Inferior parietal cortex (tissue), 1 donor: Measurements from ENCODE around the gene EIF2D.

Experiments
- DNase-seq: peaks from one replicate; pipeline ENCODE4 v3.0.0-alpha.2; 2016; ENCODE audit errors: extremely low spot score

Gene EIF2D

GRCh38 chr1:206550446-206550845, 61.8 kb downstream of the EIF2D start:
- no peak for DNase-seq

- DNase-seq, result no peak
These were observed 65.2 kb downstream of the EIF2D start for GRCh38 chr1:206547104-206547503.

- no peak for DNase-seq
These were observed 66.9 kb downstream of the EIF2D start for GRCh38 chr1:206545351-206545750.

DNA sequence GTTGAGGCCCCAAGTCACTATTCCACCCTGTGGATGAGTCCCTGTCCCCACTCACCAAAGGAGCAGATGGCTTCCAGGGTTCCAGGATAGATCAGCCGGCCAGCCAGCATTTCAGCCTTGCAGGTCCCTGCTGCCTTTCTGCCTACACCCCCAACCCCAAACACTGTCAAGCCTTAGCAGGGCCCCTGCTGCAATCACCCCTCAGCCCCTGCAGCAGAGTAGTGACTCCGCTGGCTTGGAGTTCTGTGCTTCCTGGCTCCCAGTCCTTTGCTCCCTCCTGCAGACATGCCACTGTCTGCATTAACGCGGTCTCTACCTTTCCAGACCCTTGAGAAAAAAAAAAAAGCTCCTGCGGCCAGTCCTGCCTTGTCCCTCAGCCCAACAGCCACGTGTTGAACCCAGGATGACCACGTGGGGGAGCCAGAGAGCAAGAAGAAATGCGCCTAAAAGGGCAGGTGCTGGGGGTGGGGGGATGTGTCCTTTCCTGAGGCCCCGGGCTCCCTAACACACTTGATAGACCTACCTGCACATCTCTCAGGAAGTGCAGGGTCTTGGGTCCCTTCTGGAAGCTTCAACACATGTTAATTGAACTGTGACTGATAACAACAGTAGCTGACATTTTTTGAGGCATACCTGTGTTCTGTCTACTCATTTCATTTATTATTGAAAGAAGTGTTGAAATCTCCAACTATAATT, 67.6 kb downstream of the EIF2D start:
- DNase-seq, result peak; percentile 77
